ENCODE results near the gene GRID1.

Gene GRID1

GRCh38 chr10:86152354-86152753 is 214.2 kb downstream of the GRID1 start:
- DNase-seq (ENCODE audit: insufficient read length, low spot score) (no peak), FAIRE-seq (no peak)
- TF ChIP-seq SPI1 (IDR thresholded peaks at IDR 0.05; ENCODE audit: low read depth, low read length) (no peak), PAX5 (IDR thresholded peaks at IDR 0.05; ENCODE audit: insufficient read depth, low read length, severe bottlenecking) (no peak), POLR2A (IDR thresholded peaks at IDR 0.05; ENCODE audit: low read depth, low read length) (no peak), TAF1 (IDR thresholded peaks at IDR 0.05; ENCODE audit: low read depth, low read length) (no peak), POU2F2 (IDR thresholded peaks at IDR 0.05; ENCODE audit: low read depth, low read length) (no peak), POLR2AphosphoS5 (IDR thresholded peaks at IDR 0.05; ENCODE audit: low read depth, low read length) (no peak)

GRCh38 chr10:86151613-86152012 is 215.0 kb downstream of the GRID1 start:
- no peak for DNase-seq (ENCODE audit: insufficient read length, low spot score)
- no peak for FAIRE-seq
- TF ChIP-seq POU2F2 (IDR thresholded peaks at IDR 0.05; ENCODE audit: low read depth, low read length) (no peak), TAF1 (IDR thresholded peaks at IDR 0.05; ENCODE audit: low read depth, low read length) (no peak), POLR2AphosphoS5 (IDR thresholded peaks at IDR 0.05; ENCODE audit: low read depth, low read length) (no peak), SPI1 (IDR thresholded peaks at IDR 0.05; ENCODE audit: low read depth, low read length) (no peak), POLR2A (IDR thresholded peaks at IDR 0.05; ENCODE audit: low read depth, low read length) (no peak), PAX5 (IDR thresholded peaks at IDR 0.05; ENCODE audit: insufficient read depth, low read length, severe bottlenecking) (no peak)

GRCh38 chr10:86149257-86149656 is 217.3 kb downstream of the GRID1 start:
- DNase-seq (ENCODE audit: insufficient read length, low spot score) (no peak), FAIRE-seq (no peak)
- TF ChIP-seq POLR2A (IDR thresholded peaks at IDR 0.05; ENCODE audit: low read depth, low read length) (no peak), SPI1 (IDR thresholded peaks at IDR 0.05; ENCODE audit: low read depth, low read length) (no peak), PAX5 (IDR thresholded peaks at IDR 0.05; ENCODE audit: insufficient read depth, low read length, severe bottlenecking) (no peak), POU2F2 (IDR thresholded peaks at IDR 0.05; ENCODE audit: low read depth, low read length) (no peak), POLR2AphosphoS5 (IDR thresholded peaks at IDR 0.05; ENCODE audit: low read depth, low read length) (no peak), TAF1 (IDR thresholded peaks at IDR 0.05; ENCODE audit: low read depth, low read length) (no peak)

- FAIRE-seq (no peak), DNase-seq (ENCODE audit: insufficient read length, low spot score) (no peak)
- TF ChIP-seq POLR2AphosphoS5 (IDR thresholded peaks at IDR 0.05; ENCODE audit: low read depth, low read length) (no peak), TAF1 (IDR thresholded peaks at IDR 0.05; ENCODE audit: low read depth, low read length) (no peak), SPI1 (IDR thresholded peaks at IDR 0.05; ENCODE audit: low read depth, low read length) (no peak), POU2F2 (IDR thresholded peaks at IDR 0.05; ENCODE audit: low read depth, low read length) (no peak), POLR2A (IDR thresholded peaks at IDR 0.05; ENCODE audit: low read depth, low read length) (no peak), PAX5 (IDR thresholded peaks at IDR 0.05; ENCODE audit: insufficient read depth, low read length, severe bottlenecking) (no peak)
Observed at GRCh38 chr10:86148117-86148516, 218.5 kb downstream of the GRID1 start.

GRCh38 chr10:86144301-86144700 is 222.3 kb downstream of the GRID1 start:
- DNase-seq (ENCODE audit: insufficient read length, low spot score) (no peak), FAIRE-seq (no peak)
- no peak for TF ChIP-seq POLR2AphosphoS5 (IDR thresholded peaks at IDR 0.05; ENCODE audit: low read depth, low read length)
- TF ChIP-seq PAX5 (IDR thresholded peaks at IDR 0.05; ENCODE audit: insufficient read depth, low read length, severe bottlenecking): no peak
- no peak for TF ChIP-seq SPI1 (IDR thresholded peaks at IDR 0.05; ENCODE audit: low read depth, low read length)
- TF ChIP-seq POLR2A (IDR thresholded peaks at IDR 0.05; ENCODE audit: low read depth, low read length): no peak
- TF ChIP-seq POU2F2 (IDR thresholded peaks at IDR 0.05; ENCODE audit: low read depth, low read length): no peak
- TF ChIP-seq TAF1 (IDR thresholded peaks at IDR 0.05; ENCODE audit: low read depth, low read length): no peak

- TF ChIP-seq PAX5 (IDR thresholded peaks at IDR 0.05; ENCODE audit: insufficient read depth, low read length, severe bottlenecking) (no peak), TAF1 (IDR thresholded peaks at IDR 0.05; ENCODE audit: low read depth, low read length) (no peak), POU2F2 (IDR thresholded peaks at IDR 0.05; ENCODE audit: low read depth, low read length) (no peak), POLR2AphosphoS5 (IDR thresholded peaks at IDR 0.05; ENCODE audit: low read depth, low read length) (no peak), SPI1 (IDR thresholded peaks at IDR 0.05; ENCODE audit: low read depth, low read length) (no peak), POLR2A (IDR thresholded peaks at IDR 0.05; ENCODE audit: low read depth, low read length) (no peak)
- DNase-seq (ENCODE audit: insufficient read length, low spot score) (no peak), FAIRE-seq (no peak)
Observed at GRCh38 chr10:86141896-86142295, 224.7 kb downstream of the GRID1 start.

GRCh38 chr10:86139066-86139657 is 227.4 kb downstream of the GRID1 start:
- TF ChIP-seq POLR2AphosphoS5 (IDR thresholded peaks at IDR 0.05; ENCODE audit: low read depth, low read length) (no peak), POU2F2 (IDR thresholded peaks at IDR 0.05; ENCODE audit: low read depth, low read length) (no peak), POLR2A (IDR thresholded peaks at IDR 0.05; ENCODE audit: low read depth, low read length) (no peak), PAX5 (IDR thresholded peaks at IDR 0.05; ENCODE audit: insufficient read depth, low read length, severe bottlenecking) (no peak), TAF1 (IDR thresholded peaks at IDR 0.05; ENCODE audit: low read depth, low read length) (no peak), SPI1 (IDR thresholded peaks at IDR 0.05; ENCODE audit: low read depth, low read length) (no peak)
- FAIRE-seq: no peak
- no peak for DNase-seq (ENCODE audit: insufficient read length, low spot score)

GRCh38 chr10:86138551-86139065 is 228.0 kb downstream of the GRID1 start:
- DNase-seq (ENCODE audit: insufficient read length, low spot score): no peak
- FAIRE-seq: no peak
- no peak for TF ChIP-seq PAX5 (IDR thresholded peaks at IDR 0.05; ENCODE audit: insufficient read depth, low read length, severe bottlenecking)
- TF ChIP-seq TAF1 (IDR thresholded peaks at IDR 0.05; ENCODE audit: low read depth, low read length): no peak
- no peak for TF ChIP-seq POLR2AphosphoS5 (IDR thresholded peaks at IDR 0.05; ENCODE audit: low read depth, low read length)
- TF ChIP-seq POLR2A (IDR thresholded peaks at IDR 0.05; ENCODE audit: low read depth, low read length): no peak

- TF ChIP-seq POLR2AphosphoS5 (IDR thresholded peaks at IDR 0.05; ENCODE audit: low read depth, low read length): no peak
- no peak for TF ChIP-seq POLR2A (IDR thresholded peaks at IDR 0.05; ENCODE audit: low read depth, low read length)
- TF ChIP-seq TAF1 (IDR thresholded peaks at IDR 0.05; ENCODE audit: low read depth, low read length): no peak
- TF ChIP-seq POU2F2 (IDR thresholded peaks at IDR 0.05; ENCODE audit: low read depth, low read length): no peak
- no peak for TF ChIP-seq PAX5 (IDR thresholded peaks at IDR 0.05; ENCODE audit: insufficient read depth, low read length, severe bottlenecking)
- no peak for TF ChIP-seq SPI1 (IDR thresholded peaks at IDR 0.05; ENCODE audit: low read depth, low read length)
- FAIRE-seq (no peak), DNase-seq (ENCODE audit: insufficient read length, low spot score) (no peak)
Observed at GRCh38 chr10:86137561-86137960, 229.0 kb downstream of the GRID1 start.

Data from GM12891 (cell line).